DOHH2 (cell line): ENCODE results near the gene APOA1.

ENCODE experiments used
- H3F3A ChIP-seq: fragments of 200-600 bp; sonication (generic), shearing (Covaris generic); 2 replicates; pipeline ENCODE4 v1.6.0; 2016; ENCODE audit warnings: antibody characterized with exemption, mild to moderate bottlenecking; ENCODE audit not compliant: control insufficient read depth, insufficient read depth
- H3K27ac ChIP-seq: fragments of 200-600 bp; sonication (generic); 2 replicates; pipeline ENCODE4 v1.5.1; 2014; ENCODE audit warnings: low read depth, mild to moderate bottlenecking, low read length, moderate library complexity
- H3K27me3 ChIP-seq: fragments of 200-600 bp; sonication (generic); 2 replicates; pipeline ENCODE4 v1.6.1; 2014; ENCODE audit warnings: mild to moderate bottlenecking, low read length, mixed read lengths; ENCODE audit not compliant: control insufficient read depth
- H3K36me3 ChIP-seq: fragments of 200-600 bp; sonication (generic); 2 replicates; pipeline ENCODE4 v1.6.1; 2014; ENCODE audit warnings: mild to moderate bottlenecking, low read length, moderate library complexity, mixed read lengths; ENCODE audit not compliant: control insufficient read depth
- H3K4me1 ChIP-seq: fragments of 200-600 bp; sonication (generic); 2 replicates; pipeline ENCODE4 v1.6.1; 2014; ENCODE audit warnings: mild to moderate bottlenecking, low read length, mixed read lengths; ENCODE audit not compliant: control insufficient read depth
- H3K4me2 ChIP-seq: fragments of 200-600 bp; sonication (generic); 2 replicates; pipeline ENCODE4 v1.6.0; 2014; ENCODE audit warnings: mild to moderate bottlenecking, low read length, moderate library complexity
- H3K4me3 ChIP-seq: fragments of 200-600 bp; sonication (generic); 2 replicates; pipeline ENCODE4 v1.5.1; 2014; ENCODE audit warnings: mild to moderate bottlenecking, low read length, mixed read lengths
- H3K79me2 ChIP-seq: fragments of 200-600 bp; sonication (generic); 2 replicates; pipeline ENCODE4 v1.6.1; 2014; ENCODE audit warnings: mild to moderate bottlenecking, low read length, mixed read lengths; ENCODE audit not compliant: control insufficient read depth
- H3K9me2 ChIP-seq: fragments of 200-600 bp; sonication (generic); replicated peaks from 2 replicates; pipeline ENCODE4 v1.6.1; 2014; ENCODE audit warnings: mild to moderate bottlenecking, low read length, mixed read lengths; ENCODE audit not compliant: control insufficient read depth
- H3K9me3 ChIP-seq: fragments of 200-600 bp; sonication (generic); 2 replicates; pipeline ENCODE4 v1.6.1; 2014; ENCODE audit warnings: antibody characterized with exemption, low read length, mixed read lengths; ENCODE audit not compliant: control insufficient read depth, insufficient read depth
- H4K20me1 ChIP-seq: fragments of 200-600 bp; sonication (generic); 2 replicates; pipeline ENCODE4 v1.6.0; 2014; ENCODE audit warnings: low read depth, mild to moderate bottlenecking, antibody characterized with exemption, low read length, moderate library complexity; ENCODE audit not compliant: control insufficient read depth, insufficient read depth
- CTCF ChIP-seq: fragments of 200-600 bp; sonication (generic); IDR thresholded peaks from one replicate; pipeline ENCODE4 v1.5.1; 2014; ENCODE audit warnings: antibody characterized with exemption, mild to moderate bottlenecking, low read depth, low read length; ENCODE audit not compliant: poor library complexity, severe bottlenecking
- EZH2phosphoT487 ChIP-seq: fragments of 200-600 bp; sonication (generic); IDR thresholded peaks from 2 replicates; pipeline ENCODE4 v1.6.1; 2017; ENCODE audit warnings: borderline replicate concordance, mild to moderate bottlenecking, antibody characterized with exemption, low read length, moderate library complexity, mixed read lengths

Gene APOA1

GRCh38 chr11:116800610-116801009 lies 36.8 kb downstream of the APOA1 start:
- no peak overlapping the region for H3K4me3 ChIP-seq

GRCh38 chr11:116798368-116798767 lies 39.1 kb downstream of the APOA1 start:
- Histone ChIP-seq H3K79me2 (no peaks in the 10 kb centered on the region), H3K4me2 (no peak overlapping the region), H3K4me3 (no peak overlapping the region), H4K20me1 (no peaks in the 10 kb centered on the region), H3F3A (no peaks in the 10 kb centered on the region), H3K9me3 (no peaks in the 10 kb centered on the region), H3K9me2 (no peaks in the 10 kb centered on the region), H3K27me3 (peaks cover 17% of the 10 kb centered on the region), H3K27ac (no peak overlapping the region), H3K36me3 (no peaks in the 10 kb centered on the region), H3K4me1 (no peaks in the 10 kb centered on the region)
- no peak for TF ChIP-seq EZH2phosphoT487
- TF ChIP-seq CTCF, result no peak

More at GRCh38 chr11:116800610-116801009, 36.8 kb downstream of the APOA1 start:
- H4K20me1 ChIP-seq, result no peaks in the 10 kb centered on the region
- no peaks in the 10 kb centered on the region for H3K9me2 ChIP-seq
- peaks cover 32% of the 10 kb centered on the region for H3K27me3 ChIP-seq
- no peak overlapping the region for H3K27ac ChIP-seq
- no peaks in the 10 kb centered on the region for H3F3A ChIP-seq
- H3K79me2 ChIP-seq, result no peaks in the 10 kb centered on the region
- no peaks in the 10 kb centered on the region for H3K9me3 ChIP-seq
- no peaks in the 10 kb centered on the region for H3K36me3 ChIP-seq
- H3K4me2 ChIP-seq, result no peak overlapping the region
- H3K4me1 ChIP-seq, result no peaks in the 10 kb centered on the region
- TF ChIP-seq CTCF, result no peak
- TF ChIP-seq EZH2phosphoT487, result no peak

- no peaks in the 10 kb centered on the region for H3K9me3 ChIP-seq
- no peaks in the 10 kb centered on the region for H3K36me3 ChIP-seq
- peaks cover 17% of the 10 kb centered on the region for H3K27me3 ChIP-seq
- H3K4me1 ChIP-seq, result no peaks in the 10 kb centered on the region
- no peaks in the 10 kb centered on the region for H4K20me1 ChIP-seq
- no peak overlapping the region for H3K4me2 ChIP-seq
- no peak overlapping the region for H3K27ac ChIP-seq
- no peak overlapping the region for H3K4me3 ChIP-seq
- no peaks in the 10 kb centered on the region for H3F3A ChIP-seq
- no peaks in the 10 kb centered on the region for H3K9me2 ChIP-seq
- TF ChIP-seq EZH2phosphoT487, result no peak
- H3K79me2 ChIP-seq, result no peaks in the 10 kb centered on the region
Measured at GRCh38 chr11:116797816-116798215, 39.6 kb downstream of the APOA1 start.

- H3F3A ChIP-seq, result no peaks in the 10 kb centered on the region
- no peaks in the 10 kb centered on the region for H3K4me1 ChIP-seq
- H3K27ac ChIP-seq, result no peak overlapping the region
- H3K4me2 ChIP-seq, result no peak overlapping the region
- no peaks in the 10 kb centered on the region for H3K36me3 ChIP-seq
- H3K27me3 ChIP-seq, result peaks cover 17% of the 10 kb centered on the region
- no peaks in the 10 kb centered on the region for H3K9me3 ChIP-seq
- no peaks in the 10 kb centered on the region for H4K20me1 ChIP-seq
- H3K4me3 ChIP-seq, result no peak overlapping the region
- no peaks in the 10 kb centered on the region for H3K9me2 ChIP-seq
- TF ChIP-seq CTCF (no peak), EZH2phosphoT487 (no peak)
- no peaks in the 10 kb centered on the region for H3K79me2 ChIP-seq
Measured at GRCh38 chr11:116796548-116796947, 40.9 kb downstream of the APOA1 start.
